Kidney tubule cell (primary cell): Measurements from ENCODE around the gene CCNL2.
A peak's percentile ranks its signal among the peaks of the same experiment; 100 is the strongest.
"Not testable (repeated sequence)": the region's sequence is repeated elsewhere in the genome, so short reads cannot be mapped to it uniquely, and the experiment has no call there.

Source experiments
- DNase-seq: peaks from one replicate; pipeline ENCODE4 v3.0.0-alpha.2; 2018; ENCODE audit warnings: low spot score

The CCNL2 gene

GRCh38 chr1:1373051-1373814 lies 25.9 kb downstream of the CCNL2 start:
- no peak for DNase-seq

- DNase-seq: peak; percentile 69
These were observed 27.1 kb downstream of the CCNL2 start for GRCh38 chr1:1371746-1372711.

- no peak for DNase-seq
These were observed 27.8 kb downstream of the CCNL2 start for GRCh38 chr1:1371364-1371745.

GRCh38 chr1:1370771-1371300 lies 28.3 kb downstream of the CCNL2 start:
- DNase-seq: no peak

- DNase-seq: not testable (repeated sequence)
These were observed 29.0 kb downstream of the CCNL2 start for GRCh38 chr1:1370094-1370493.

GRCh38 chr1:1367315-1367714 lies 31.8 kb downstream of the CCNL2 start:
- DNase-seq: no peak

GRCh38 chr1:1366699-1367066 lies 32.5 kb downstream of the CCNL2 start:
- DNase-seq: no peak

GRCh38 chr1:1365875-1366698 lies 33.0 kb downstream of the CCNL2 start:
- DNase-seq: no peak

- no peak for DNase-seq
These were observed 34.9 kb downstream of the CCNL2 start for GRCh38 chr1:1364266-1364665.

- DNase-seq: peak; percentile 54
These were observed 37.1 kb downstream of the CCNL2 start for GRCh38 chr1:1361982-1362423.

- DNase-seq: no peak
These were observed 37.7 kb downstream of the CCNL2 start for GRCh38 chr1:1361233-1361981.

GRCh38 chr1:1360506-1361169 lies 38.5 kb downstream of the CCNL2 start:
- DNase-seq: peak; percentile 94

- DNase-seq: no peak
These were observed 39.3 kb downstream of the CCNL2 start for GRCh38 chr1:1359664-1360468.

GRCh38 chr1:1359308-1359663 lies 39.8 kb downstream of the CCNL2 start:
- no peak for DNase-seq

- DNase-seq: peak; percentile 37
These were observed 40.5 kb downstream of the CCNL2 start, which contains the start of gene MXRA8 for GRCh38 chr1:1358433-1359271. TSS of gene MXRA8 (minus strand) at chr1:1358555. CDS start at chr1:1358504, 51 bp downstream.

- no peak for DNase-seq
These were observed 41.2 kb downstream of the CCNL2 start for GRCh38 chr1:1357871-1358432.

- DNase-seq: no peak
These were observed 42.2 kb downstream of the CCNL2 start for GRCh38 chr1:1356796-1357401.
